IPS-18c (cell line): ENCODE results near the gene CCDC40.

Source experiments
- H3K4me3 ChIP-seq: 2 replicates; pipeline ENCODE4 v1.7.0; 2013; ENCODE audit warnings: low read depth, mild to moderate bottlenecking, low read length, moderate library complexity; ENCODE audit not compliant: insufficient read depth
- H3K9me3 ChIP-seq: one replicate; pipeline ENCODE4 v1.6.1; 2013; ENCODE audit warnings: mild to moderate bottlenecking, low read length, moderate library complexity; ENCODE audit not compliant: control insufficient read depth, insufficient read depth

Gene CCDC40

GRCh38 chr17:80058311-80058955 is 22.0 kb downstream of the CCDC40 start:
- H3K9me3 ChIP-seq = peaks cover 2% of the 10 kb centered on the region
- no peak overlapping the region for H3K4me3 ChIP-seq

GRCh38 chr17:80060644-80061043 is 24.2 kb downstream of the CCDC40 start:
- H3K9me3 ChIP-seq = peaks cover 2% of the 10 kb centered on the region
- no peak overlapping the region for H3K4me3 ChIP-seq

- no peak overlapping the region for H3K4me3 ChIP-seq
- H3K9me3 ChIP-seq = peaks cover 2% of the 10 kb centered on the region
Observed at GRCh38 chr17:80061421-80061820, 25.0 kb downstream of the CCDC40 start.

GRCh38 chr17:80063830-80064585 is 27.6 kb downstream of the CCDC40 start:
- Histone ChIP-seq H3K4me3 (no peak overlapping the region), H3K9me3 (no peaks in the 10 kb centered on the region)

- H3K4me3 ChIP-seq = no peak overlapping the region
- H3K9me3 ChIP-seq = no peaks in the 10 kb centered on the region
Observed at GRCh38 chr17:80064696-80065095, 28.3 kb downstream of the CCDC40 start.

GRCh38 chr17:80065478-80066170 is 29.2 kb downstream of the CCDC40 start:
- no peak overlapping the region for H3K4me3 ChIP-seq
- H3K9me3 ChIP-seq = no peaks in the 10 kb centered on the region

- Histone ChIP-seq H3K9me3 (no peaks in the 10 kb centered on the region), H3K4me3 (no peak overlapping the region)
Observed at GRCh38 chr17:80067393-80067986, 31.0 kb downstream of the CCDC40 start.

GRCh38 chr17:80068301-80069222 is 32.1 kb downstream of the CCDC40 start:
- Histone ChIP-seq H3K9me3 (no peaks in the 10 kb centered on the region), H3K4me3 (no peak overlapping the region)

GRCh38 chr17:80070375-80071115 is 34.1 kb downstream of the CCDC40 start:
- no peaks in the 10 kb centered on the region for H3K9me3 ChIP-seq
- no peak overlapping the region for H3K4me3 ChIP-seq

GRCh38 chr17:80071116-80071841 is 34.8 kb downstream of the CCDC40 start:
- Histone ChIP-seq H3K9me3 (no peaks in the 10 kb centered on the region), H3K4me3 (no peak overlapping the region)

GRCh38 chr17:80072410-80072809 is 36.0 kb downstream of the CCDC40 start:
- Histone ChIP-seq H3K9me3 (no peaks in the 10 kb centered on the region), H3K4me3 (no peak overlapping the region)

GRCh38 chr17:80080081-80080480 is 43.6 kb downstream of the CCDC40 start:
- Histone ChIP-seq H3K9me3 (no peaks in the 10 kb centered on the region), H3K4me3 (no peak overlapping the region)

- Histone ChIP-seq H3K9me3 (no peaks in the 10 kb centered on the region), H3K4me3 (no peak overlapping the region)
Observed at GRCh38 chr17:80081596-80081995, 45.2 kb downstream of the CCDC40 start.

- H3K9me3 ChIP-seq = no peaks in the 10 kb centered on the region
- no peak overlapping the region for H3K4me3 ChIP-seq
Observed at GRCh38 chr17:80082403-80083135, 46.1 kb downstream of the CCDC40 start.

- H3K4me3 ChIP-seq = no peak overlapping the region
- no peaks in the 10 kb centered on the region for H3K9me3 ChIP-seq
Observed at GRCh38 chr17:80083136-80083661, 46.8 kb downstream of the CCDC40 start.
